C4-2B (cell line): Measurements from ENCODE around the gene LARGE1.

Source experiments
- CTCF ChIP-seq: fragments of 450-650 bp; conservative IDR thresholded peaks from 2 replicates; pipeline ENCODE4 v1.5.1; 2017; ENCODE audit warnings: mild to moderate bottlenecking
- ZFX ChIP-seq: fragments of 450-650 bp; IDR thresholded peaks from 2 replicates; pipeline ENCODE4 v1.6.1; 2017

GRCh38 chr22:33869946-33870345 is 50.3 kb downstream of the LARGE1 start:
- TF ChIP-seq CTCF (no peak), ZFX (no peak)
